Tibial artery (tissue), 4 donors: ENCODE data around the gene GPALPP1.

Experiments used
- DNase-seq, 2 donors: peaks; one replicate each; pipeline ENCODE4 v3.0.0-alpha.2; 2019
- H3K27ac ChIP-seq, 2 donors: fragments of 200-600 bp; sonication (generic) in 1 of 2; 1 replicate in 1 of 2; 2 replicates in 1 of 2; pipeline ENCODE4 v1.5.1; 2018 to 2019; ENCODE audit warnings: mild to moderate bottlenecking in 1 of 2
- H3K27me3 ChIP-seq, 2 donors: fragments of 200-600 bp; sonication (generic) in 1 of 2; one replicate each; pipeline versions ENCODE4 v1.5.1 to v1.6.0; 2016 to 2019
- H3K36me3 ChIP-seq, 3 donors: fragments of 200-600 bp; sonication (generic) in 2 of 3; one replicate each; pipeline ENCODE4 v1.5.1; 2016 to 2019; ENCODE audit warnings: mild to moderate bottlenecking in 2 of 3
- H3K4me1 ChIP-seq, 4 donors: fragments of 200-600 bp; sonication (generic) in 2 of 4; 1 replicate in 3 of 4; 2 replicates in 1 of 4; pipeline ENCODE4 v1.5.1; 2016 to 2019
- H3K4me3 ChIP-seq, 2 donors: fragments of 200-600 bp; sonication (generic) in 1 of 2; 1 replicate in 1 of 2; 2 replicates in 1 of 2; pipeline ENCODE4 v1.5.1; 2018 to 2019; ENCODE audit warnings: mild to moderate bottlenecking in 2 of 2
- H3K9me3 ChIP-seq, 3 donors: fragments of 200-600 bp; sonication (generic) in 1 of 3; one replicate each; pipeline ENCODE4 v1.5.1; 2016 to 2019
- intact Hi-C: fragments of 100-400 bp; cut with DNase I; formaldehyde crosslinking; loops from one replicate; pipeline ENCODE4 v1.15.0; 2023; ENCODE audit warnings: low total_unique reads
- TF ChIP-seq, protein P1 (sequence below), 2 experiments: fragments of 200-600 bp in 1 of 2; fragments of 450-650 bp in 1 of 2; IDR thresholded peaks; one replicate each; pipeline ENCODE4 v1.5.1; 2017 to 2019; ENCODE audit warnings: antibody characterized with exemption in 2 of 2, mild to moderate bottlenecking in 1 of 2, moderate library complexity in 1 of 2

Gene GPALPP1

DNA sequence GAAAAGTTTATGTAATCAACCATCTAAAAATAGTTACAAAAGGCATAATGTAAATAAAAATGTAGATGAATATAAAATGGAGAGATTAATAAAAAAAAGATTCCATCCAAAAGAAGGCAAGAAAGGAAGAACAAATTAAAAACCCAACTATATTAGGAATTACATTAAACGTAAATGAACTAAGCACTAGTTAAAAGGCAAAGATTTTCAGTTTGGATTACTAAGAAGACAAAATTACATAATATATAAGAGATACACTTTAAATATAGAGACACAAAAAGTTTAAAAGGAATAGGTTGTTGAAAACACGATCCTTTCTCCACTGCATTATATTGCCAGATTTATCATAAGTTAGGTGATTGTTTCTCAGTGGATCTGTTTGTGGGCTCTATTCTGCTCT, 27.3 kb upstream of the GPALPP1 start:
- no peak overlapping the region for H3K27ac ChIP-seq
- no peak for DNase-seq
- TF ChIP-seq, protein P1, sequence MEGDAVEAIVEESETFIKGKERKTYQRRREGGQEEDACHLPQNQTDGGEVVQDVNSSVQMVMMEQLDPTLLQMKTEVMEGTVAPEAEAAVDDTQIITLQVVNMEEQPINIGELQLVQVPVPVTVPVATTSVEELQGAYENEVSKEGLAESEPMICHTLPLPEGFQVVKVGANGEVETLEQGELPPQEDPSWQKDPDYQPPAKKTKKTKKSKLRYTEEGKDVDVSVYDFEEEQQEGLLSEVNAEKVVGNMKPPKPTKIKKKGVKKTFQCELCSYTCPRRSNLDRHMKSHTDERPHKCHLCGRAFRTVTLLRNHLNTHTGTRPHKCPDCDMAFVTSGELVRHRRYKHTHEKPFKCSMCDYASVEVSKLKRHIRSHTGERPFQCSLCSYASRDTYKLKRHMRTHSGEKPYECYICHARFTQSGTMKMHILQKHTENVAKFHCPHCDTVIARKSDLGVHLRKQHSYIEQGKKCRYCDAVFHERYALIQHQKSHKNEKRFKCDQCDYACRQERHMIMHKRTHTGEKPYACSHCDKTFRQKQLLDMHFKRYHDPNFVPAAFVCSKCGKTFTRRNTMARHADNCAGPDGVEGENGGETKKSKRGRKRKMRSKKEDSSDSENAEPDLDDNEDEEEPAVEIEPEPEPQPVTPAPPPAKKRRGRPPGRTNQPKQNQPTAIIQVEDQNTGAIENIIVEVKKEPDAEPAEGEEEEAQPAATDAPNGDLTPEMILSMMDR (IDR thresholded peaks at IDR 0.05) = no peak
- intact Hi-C loops = no loop called here
- peaks cover 0 to 10% (median 2%) of the 10 kb centered on the region in 3 donors for H3K9me3 ChIP-seq
- H3K27me3 ChIP-seq = no peaks in the 10 kb centered on the region
- no peaks in the 10 kb centered on the region for H3K4me1 ChIP-seq
- H3K4me3 ChIP-seq = no peak overlapping the region
- peaks cover 28 to 33% (median 30%) of the 10 kb centered on the region in 3 donors for H3K36me3 ChIP-seq

GRCh38 chr13:44967704-44968433, 21.5 kb upstream of the GPALPP1 start:
- TF ChIP-seq, protein P1 (IDR thresholded peaks at IDR 0.05) = no peak
- H3K27me3 ChIP-seq = no peaks in the 10 kb centered on the region
- H3K27ac ChIP-seq = peak overlapping the region; percentile 48 to 49
- H3K4me3 ChIP-seq = no peak overlapping the region
- peaks cover 14 to 19% (median 17%) of the 10 kb centered on the region in 3 donors for H3K36me3 ChIP-seq
- intact Hi-C loops = loop anchor here (2.0 kb wide), 1 partner anchor 45 kb away; no protein-coding TSS in a partner anchor
- H3K9me3 ChIP-seq = no peaks in the 10 kb centered on the region
- no peak for DNase-seq
- peaks cover 0 to 34% (median 3%) of the 10 kb centered on the region in 4 donors for H3K4me1 ChIP-seq

GRCh38 chr13:44968434-44968815, 20.9 kb upstream of the GPALPP1 start:
- peak overlapping the region; percentile 48 to 49 for H3K27ac ChIP-seq
- H3K9me3 ChIP-seq = no peaks in the 10 kb centered on the region
- TF ChIP-seq, protein P1 (IDR thresholded peaks at IDR 0.05) = no peak
- intact Hi-C loops = loop anchor here (2.0 kb wide), 1 partner anchor 46 kb away; no protein-coding TSS in a partner anchor
- no peak overlapping the region for H3K4me3 ChIP-seq
- H3K4me1 ChIP-seq = peaks cover 0 to 37% (median 6%) of the 10 kb centered on the region in 4 donors
- DNase-seq = no peak
- H3K36me3 ChIP-seq = peaks cover 12 to 15% (median 14%) of the 10 kb centered on the region in 3 donors
- H3K27me3 ChIP-seq = no peaks in the 10 kb centered on the region

GRCh38 chr13:44969551-44970484, 19.5 kb upstream of the GPALPP1 start:
- Histone ChIP-seq H3K27ac (peak overlapping the region; percentile 48 to 49), H3K27me3 (no peaks in the 10 kb centered on the region), H3K9me3 (no peaks in the 10 kb centered on the region), H3K36me3 (peaks cover 6 to 17% (median 7%) of the 10 kb centered on the region in 3 donors), H3K4me1 (peaks cover 0 to 37% (median 6%) of the 10 kb centered on the region in 4 donors), H3K4me3 (no peak overlapping the region)
- TF ChIP-seq, protein P1 (IDR thresholded peaks at IDR 0.05) = peak; percentile 68 to 83
- intact Hi-C loops = loop anchor here (2.0 to 10.0 kb wide), 3 partner anchors 47 to 1065 kb away; no protein-coding TSS in a partner anchor
- DNase-seq = no peak
